ENCODE results near the gene FAM117A. TPM values are rescaled to one million over a fixed set of nuclear protein-coding genes. Genes with fewer than 3 reads are reported as not detected.
"Not testable (repeated sequence)": the region's sequence is repeated elsewhere in the genome, so short reads cannot be mapped to it uniquely, and the experiment has no call there.

The FAM117A gene
- total RNA-seq, 1 donor from 2014 or later, result 19.0 TPM

- DNase-seq (ENCODE audit: low spot score) (no peak), ATAC-seq (peak; percentile 55)
- intact Hi-C loops (cut with DNase I), result loop anchor here (5.0 kb wide), 1 partner anchor 68 kb away; the partner anchor contains the start of gene SLC35B1
These were observed 11.8 kb upstream of the FAM117A start for GRCh38 chr17:49775546-49776260.

GRCh38 chr17:49766918-49767530, 3.1 kb upstream of the FAM117A start:
- DNase-seq (ENCODE audit: low spot score) (no peak), ATAC-seq (no peak)
- intact Hi-C loops (cut with DNase I), result no loop called here

- no peak for DNase-seq (ENCODE audit: low spot score)
- ATAC-seq, result no peak
- intact Hi-C loops (cut with DNase I), result no loop called here
These were observed 739 bp upstream of the FAM117A start for GRCh38 chr17:49764559-49765180.

GRCh38 chr17:49762151-49762941, 1.6 kb downstream of the FAM117A start:
- intact Hi-C loops (cut with DNase I), result no loop called here
- ATAC-seq (no peak), DNase-seq (ENCODE audit: low spot score) (no peak)

GRCh38 chr17:49760932-49761558, 2.9 kb downstream of the FAM117A start:
- DNase-seq (ENCODE audit: low spot score) (no peak), ATAC-seq (no peak)
- intact Hi-C loops (cut with DNase I), result no loop called here

GRCh38 chr17:49760296-49760695, 3.6 kb downstream of the FAM117A start:
- DNase-seq (ENCODE audit: low spot score), result no peak
- no peak for ATAC-seq
- intact Hi-C loops (cut with DNase I), result no loop called here

GRCh38 chr17:49759203-49759602, 4.7 kb downstream of the FAM117A start:
- intact Hi-C loops (cut with DNase I), result no loop called here
- DNase-seq (ENCODE audit: low spot score), result no peak
- no peak for ATAC-seq

- intact Hi-C loops (cut with DNase I); DNase-seq (ENCODE audit: low spot score); ATAC-seq: not testable (repeated sequence)
These were observed 5.4 kb downstream of the FAM117A start for GRCh38 chr17:49758464-49759010.

GRCh38 chr17:49757151-49757777, 6.7 kb downstream of the FAM117A start:
- DNase-seq (ENCODE audit: low spot score), result no peak
- intact Hi-C loops (cut with DNase I), result no loop called here
- peak; percentile 81 for ATAC-seq

- DNase-seq (ENCODE audit: low spot score), result no peak
- ATAC-seq, result peak; percentile 79
- intact Hi-C loops (cut with DNase I), result no loop called here
These were observed 7.4 kb downstream of the FAM117A start for GRCh38 chr17:49756323-49757150.

GRCh38 chr17:49755663-49756283, 8.2 kb downstream of the FAM117A start:
- DNase-seq (ENCODE audit: low spot score) (no peak), ATAC-seq (no peak)
- intact Hi-C loops (cut with DNase I), result no loop called here

- intact Hi-C loops (cut with DNase I), result no loop called here
- DNase-seq (ENCODE audit: low spot score) (no peak), ATAC-seq (no peak)
These were observed 10.0 kb downstream of the FAM117A start for GRCh38 chr17:49753959-49754391.

GRCh38 chr17:49752508-49752907, 11.4 kb downstream of the FAM117A start:
- ATAC-seq (no peak), DNase-seq (ENCODE audit: low spot score) (no peak)
- intact Hi-C loops (cut with DNase I), result no loop called here

- ATAC-seq, result no peak
- no peak for DNase-seq (ENCODE audit: low spot score)
- intact Hi-C loops (cut with DNase I), result no loop called here
These were observed 14.2 kb downstream of the FAM117A start for GRCh38 chr17:49749730-49750129.

- DNase-seq (ENCODE audit: low spot score) (no peak), ATAC-seq (no peak)
- intact Hi-C loops (cut with DNase I), result no loop called here
These were observed 15.1 kb downstream of the FAM117A start for GRCh38 chr17:49748791-49749190.

- intact Hi-C loops (cut with DNase I), result no loop called here
These were observed 15.7 kb downstream of the FAM117A start for GRCh38 chr17:49748223-49748622.

GRCh38 chr17:49747632-49748031, 16.3 kb downstream of the FAM117A start:
- intact Hi-C loops (cut with DNase I), result no loop called here
- no peak for DNase-seq (ENCODE audit: low spot score)
- no peak for ATAC-seq

More at GRCh38 chr17:49748223-49748622, 15.7 kb downstream of the FAM117A start:
- DNase-seq (ENCODE audit: low spot score), result no peak
- ATAC-seq, result no peak

Measured in sciatic nerve (tissue), 2 donors.